MCF 10A (cell line): ENCODE data around the gene KRTAP10-11. TPM values are rescaled to one million over a fixed set of nuclear protein-coding genes. Genes with fewer than 3 reads are reported as not detected.
"Not testable (repeated sequence)": the region's sequence is repeated elsewhere in the genome, so short reads cannot be mapped to it uniquely, and the experiment has no call there.

Source experiments
- BruUV-seq: library from RNA; stranded (reverse); fragments of 400-500 nt; replicated peaks from 2 replicates; lab custom pipeline; 2021; lab: Mats Ljungman, UMichigan
- CTCF ChIA-PET: fragments of 300-600 bp; sonication (Branson Sonifier 250); formaldehyde crosslinking; extraction: SDS; loops from one replicate; lab custom pipeline; 2021; ENCODE audit warnings: antibody characterized with exemption, inconsistent platforms; lab: Yijun Ruan, JAX
- POLR2A ChIA-PET: fragments of 300-600, 350-650 bp; sonication (Branson Sonifier 250); formaldehyde crosslinking; extraction: SDS; loops from one replicate; lab custom pipeline; 2020; ENCODE audit warnings: antibody characterized with exemption, inconsistent platforms; lab: Yijun Ruan, JAX
- DNase-seq: peaks from one replicate; pipeline ENCODE4 v3.0.0-alpha.2; 2018; ENCODE audit not compliant: unreplicated experiment
- H3K27ac Mint-ChIP-seq: one replicate; pipeline ENCODE4 v1.8.0; 2022; ENCODE audit warnings: mild to moderate bottlenecking, low read depth, mixed read lengths; ENCODE audit not compliant: unreplicated experiment
- H3K27me3 Mint-ChIP-seq: one replicate; pipeline ENCODE4 v1.8.0; 2022; ENCODE audit warnings: mixed read lengths; ENCODE audit not compliant: insufficient read depth, unreplicated experiment
- H3K36me3 Mint-ChIP-seq: one replicate; pipeline ENCODE4 v1.8.0; 2022; ENCODE audit warnings: mild to moderate bottlenecking, moderate library complexity, mixed read lengths; ENCODE audit not compliant: insufficient read depth, unreplicated experiment
- H3K4me1 Mint-ChIP-seq: one replicate; pipeline ENCODE4 v1.8.0; 2022; ENCODE audit warnings: mixed read lengths; ENCODE audit not compliant: insufficient read depth, unreplicated experiment
- H3K4me3 Mint-ChIP-seq: one replicate; pipeline ENCODE4 v1.8.0; 2022; ENCODE audit warnings: mild to moderate bottlenecking, moderate library complexity, mixed read lengths; ENCODE audit not compliant: unreplicated experiment
- H3K9me3 Mint-ChIP-seq: one replicate; pipeline ENCODE4 v1.8.0; 2022; ENCODE audit warnings: mixed read lengths; ENCODE audit not compliant: unreplicated experiment
- intact Hi-C: fragments of 100-400 bp; cut with micrococcal nuclease; formaldehyde crosslinking; loops from 2 replicates; pipeline ENCODE4 v1.14.1; 2022
- total RNA-seq: library from RNA; stranded (reverse); gene quantifications from 2 replicates; pipeline ENCODE4 v1.2.3, GENCODE V29; 2022
- TF ChIP-seq, protein P1 (sequence below): fragments of 200-600 bp; IDR thresholded peaks from one replicate; pipeline ENCODE4 v1.8.0; 2022; ENCODE audit warnings: antibody characterized with exemption, mild to moderate bottlenecking; ENCODE audit not compliant: unreplicated experiment

Gene KRTAP10-11
- total RNA-seq, 1 experiment from 2014 or later: not detected

DNA sequence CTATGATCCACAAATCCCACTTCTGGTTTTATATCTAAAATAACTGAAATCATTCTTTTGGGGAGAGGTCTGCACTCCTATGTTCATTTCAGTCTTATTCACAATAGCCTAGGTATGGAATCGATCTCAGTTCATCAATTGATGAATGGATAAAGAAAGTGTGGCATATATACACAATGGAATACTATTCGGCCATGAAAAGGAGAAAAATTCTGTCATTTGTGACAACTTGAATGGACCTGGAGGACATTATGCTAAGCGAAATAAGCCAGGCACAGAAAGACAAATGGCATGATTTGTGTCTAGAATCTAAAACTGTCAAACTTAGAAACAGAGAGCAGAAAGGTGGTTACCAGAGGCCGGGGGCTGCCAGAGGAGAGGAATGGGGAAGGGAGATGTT, 39.7 kb upstream of the KRTAP10-11 start:
- no TSS peak for BruUV-seq
- H3K4me3 Mint-ChIP-seq: no peak overlapping the region
- TF ChIP-seq, protein P1, sequence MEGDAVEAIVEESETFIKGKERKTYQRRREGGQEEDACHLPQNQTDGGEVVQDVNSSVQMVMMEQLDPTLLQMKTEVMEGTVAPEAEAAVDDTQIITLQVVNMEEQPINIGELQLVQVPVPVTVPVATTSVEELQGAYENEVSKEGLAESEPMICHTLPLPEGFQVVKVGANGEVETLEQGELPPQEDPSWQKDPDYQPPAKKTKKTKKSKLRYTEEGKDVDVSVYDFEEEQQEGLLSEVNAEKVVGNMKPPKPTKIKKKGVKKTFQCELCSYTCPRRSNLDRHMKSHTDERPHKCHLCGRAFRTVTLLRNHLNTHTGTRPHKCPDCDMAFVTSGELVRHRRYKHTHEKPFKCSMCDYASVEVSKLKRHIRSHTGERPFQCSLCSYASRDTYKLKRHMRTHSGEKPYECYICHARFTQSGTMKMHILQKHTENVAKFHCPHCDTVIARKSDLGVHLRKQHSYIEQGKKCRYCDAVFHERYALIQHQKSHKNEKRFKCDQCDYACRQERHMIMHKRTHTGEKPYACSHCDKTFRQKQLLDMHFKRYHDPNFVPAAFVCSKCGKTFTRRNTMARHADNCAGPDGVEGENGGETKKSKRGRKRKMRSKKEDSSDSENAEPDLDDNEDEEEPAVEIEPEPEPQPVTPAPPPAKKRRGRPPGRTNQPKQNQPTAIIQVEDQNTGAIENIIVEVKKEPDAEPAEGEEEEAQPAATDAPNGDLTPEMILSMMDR: no peak
- POLR2A ChIA-PET: no interaction called here
- peaks cover 5% of the 10 kb centered on the region for H3K36me3 Mint-ChIP-seq
- H3K4me1 Mint-ChIP-seq: no peaks in the 10 kb centered on the region
- DNase-seq: no peak
- CTCF ChIA-PET: no interaction called here
- no peak overlapping the region for H3K27ac Mint-ChIP-seq
- intact Hi-C loops: no loop called here
- peaks cover 70% of the 10 kb centered on the region for H3K27me3 Mint-ChIP-seq
- H3K9me3 Mint-ChIP-seq: peaks cover 17% of the 10 kb centered on the region

DNA sequence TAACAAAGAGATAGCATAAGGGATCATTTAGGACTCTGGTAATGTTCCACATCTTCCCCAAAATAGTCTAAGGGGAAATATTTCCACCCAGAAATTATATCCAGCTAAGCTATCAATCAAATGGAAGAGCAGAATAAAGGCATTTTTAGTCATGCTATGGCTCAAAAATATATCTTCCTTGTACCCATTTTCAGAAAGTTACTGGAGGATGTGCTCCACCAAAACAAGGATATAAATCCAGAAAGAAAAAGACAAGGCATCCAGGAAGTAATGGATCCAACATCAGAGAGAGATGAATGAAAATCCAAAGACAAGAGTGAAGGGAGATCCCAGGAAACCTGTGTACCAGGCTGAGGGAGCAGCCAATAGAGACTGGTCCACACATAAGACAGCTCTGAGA, 37.0 kb upstream of the KRTAP10-11 start:
- no peak overlapping the region for H3K4me3 Mint-ChIP-seq
- peaks cover 69% of the 10 kb centered on the region for H3K27me3 Mint-ChIP-seq
- peaks cover 25% of the 10 kb centered on the region for H3K9me3 Mint-ChIP-seq
- TF ChIP-seq, protein P1: no peak
- no peak overlapping the region for H3K27ac Mint-ChIP-seq
- no peaks in the 10 kb centered on the region for H3K4me1 Mint-ChIP-seq
- ChIA-PET CTCF (no interaction called here), POLR2A (no interaction called here)
- DNase-seq: no peak
- no TSS peak for BruUV-seq
- peaks cover under 1% of the 10 kb centered on the region for H3K36me3 Mint-ChIP-seq
- intact Hi-C loops: no loop called here

DNA sequence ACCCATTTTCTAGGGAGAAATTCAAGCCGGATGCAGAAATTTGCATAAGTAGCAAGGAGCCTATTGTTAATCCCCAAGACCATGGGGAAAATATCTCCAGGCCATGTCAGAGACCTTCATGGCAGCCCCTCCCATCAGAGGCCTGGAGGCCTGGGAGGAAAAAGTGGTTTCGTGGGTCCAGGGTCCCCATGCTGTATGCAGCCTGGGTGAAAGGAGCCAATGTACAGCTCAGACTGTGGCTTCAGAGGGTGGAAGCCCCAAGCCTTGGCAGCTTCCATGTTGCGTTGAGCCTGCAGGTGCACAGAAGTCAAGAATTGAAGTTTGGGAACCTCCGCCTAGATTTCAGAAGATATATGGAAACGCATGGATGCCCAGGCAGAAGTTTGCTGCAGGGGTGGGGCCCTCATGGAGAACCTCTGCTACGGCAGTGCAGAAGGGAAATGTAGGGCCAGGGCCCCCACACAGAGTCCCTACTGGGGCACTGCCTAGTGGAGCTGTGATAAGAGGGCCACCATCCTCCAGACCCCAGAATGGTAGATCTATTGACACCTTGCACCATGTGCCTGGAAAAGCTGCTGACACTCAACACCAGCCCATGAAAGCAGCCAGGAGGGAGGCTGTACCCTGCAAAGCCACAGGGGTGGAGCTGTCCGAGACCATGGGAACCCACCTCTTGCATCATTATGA, 35.9 kb upstream of the KRTAP10-11 start:
- H3K36me3 Mint-ChIP-seq, H3K4me1 Mint-ChIP-seq, intact Hi-C loops, CTCF ChIA-PET, H3K27ac Mint-ChIP-seq, H3K4me3 Mint-ChIP-seq, BruUV-seq, DNase-seq: not testable (repeated sequence)
- Mint-ChIP-seq H3K9me3 (peaks cover 25% of the 10 kb centered on the region), H3K27me3 (peaks cover 69% of the 10 kb centered on the region)
- POLR2A ChIA-PET: interaction anchor here (0.7 kb wide), 1 partner anchor 26 kb away, joined by 3 read pairs; no protein-coding TSS in a partner anchor

DNA sequence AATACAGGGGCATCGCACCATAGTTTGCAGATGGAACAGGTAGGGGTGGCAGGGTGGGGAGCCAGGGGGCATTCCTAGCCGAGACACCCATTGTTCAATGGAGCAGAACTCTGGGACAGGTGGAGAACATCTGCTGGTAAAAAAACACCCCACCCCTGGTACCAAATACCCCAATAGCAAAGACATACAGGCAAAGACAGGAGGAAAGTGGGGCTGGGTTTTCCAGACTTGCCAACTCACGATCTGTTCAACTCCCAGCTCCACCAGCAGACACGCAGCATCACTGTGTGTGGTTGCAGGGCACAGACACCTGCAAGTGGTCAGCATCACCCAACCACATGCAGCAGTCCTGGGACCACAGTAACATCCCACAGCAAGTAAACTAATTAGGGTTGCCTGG, 34.7 kb upstream of the KRTAP10-11 start:
- BruUV-seq: no TSS peak
- Mint-ChIP-seq H3K4me1 (peaks cover 6% of the 10 kb centered on the region), H3K9me3 (peaks cover 25% of the 10 kb centered on the region), H3K27ac (no peak overlapping the region), H3K4me3 (no peak overlapping the region), H3K36me3 (no peaks in the 10 kb centered on the region), H3K27me3 (peaks cover 69% of the 10 kb centered on the region)
- DNase-seq: no peak
- POLR2A ChIA-PET: no interaction called here
- CTCF ChIA-PET: no interaction called here
- intact Hi-C loops: no loop called here
- TF ChIP-seq, protein P1: no peak
